HG02588 (cell line): ENCODE measurements around the gene TBX10.
"Not testable (repeated sequence)": the region's sequence is repeated elsewhere in the genome, so short reads cannot be mapped to it uniquely, and the experiment has no call there.

Experiments used
- ATAC-seq: cut with Tn5 transposase; IDR thresholded peaks from one replicate; pipeline ENCODE4 v1.9.1; 2021; ENCODE audit warnings: mild to moderate bottlenecking, moderate library complexity; ENCODE audit not compliant: unreplicated experiment

The TBX10 gene

DNA sequence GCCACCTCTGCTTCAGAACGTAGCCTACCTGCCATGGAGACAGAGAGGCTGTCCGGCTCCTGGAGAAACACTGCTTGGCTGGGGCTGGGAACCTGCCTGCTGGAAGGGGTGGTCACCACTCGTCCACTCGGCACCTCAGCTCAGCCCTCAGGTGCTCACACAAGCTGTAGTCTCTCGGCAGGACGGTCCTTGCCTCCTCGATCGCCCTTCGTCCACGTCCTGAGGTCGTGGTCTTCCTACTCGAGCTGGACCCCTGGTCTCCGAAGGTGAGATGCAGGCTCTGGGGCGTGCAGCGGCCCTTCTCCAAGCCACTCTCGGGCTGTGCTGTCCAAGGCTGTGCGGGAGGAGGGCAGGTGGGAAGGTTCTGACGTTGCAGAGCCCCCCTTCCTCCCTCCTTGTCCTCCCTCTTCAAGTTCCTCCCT lies at the start of gene TBX10:
Gene TBX10, minus strand, starts transcription at position 326 of the 422 bp plus-strand sequence. Its CDS starts 291 bp downstream, at position 35.
- ATAC-seq: no peak

DNA sequence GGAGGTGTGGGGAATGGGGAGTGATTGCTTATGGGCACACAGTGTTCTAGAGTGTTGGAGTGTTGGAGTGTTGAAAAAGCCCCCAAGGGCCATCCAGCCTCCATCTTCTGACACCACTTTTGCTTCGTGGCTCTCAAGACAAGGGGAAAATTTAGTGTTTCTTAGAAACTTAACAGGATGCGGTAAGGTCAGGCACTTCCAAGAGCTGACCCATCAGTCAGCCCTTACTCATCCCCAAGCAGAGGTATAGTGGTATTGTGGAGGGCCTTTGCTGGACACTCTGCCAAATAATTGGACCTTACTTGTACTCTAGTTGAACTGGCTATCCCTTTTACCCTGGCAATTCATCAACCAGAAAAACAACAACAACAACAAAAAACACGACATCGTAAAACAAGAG lies 49.6 kb upstream of the TBX10 start:
- ATAC-seq: no peak

DNA sequence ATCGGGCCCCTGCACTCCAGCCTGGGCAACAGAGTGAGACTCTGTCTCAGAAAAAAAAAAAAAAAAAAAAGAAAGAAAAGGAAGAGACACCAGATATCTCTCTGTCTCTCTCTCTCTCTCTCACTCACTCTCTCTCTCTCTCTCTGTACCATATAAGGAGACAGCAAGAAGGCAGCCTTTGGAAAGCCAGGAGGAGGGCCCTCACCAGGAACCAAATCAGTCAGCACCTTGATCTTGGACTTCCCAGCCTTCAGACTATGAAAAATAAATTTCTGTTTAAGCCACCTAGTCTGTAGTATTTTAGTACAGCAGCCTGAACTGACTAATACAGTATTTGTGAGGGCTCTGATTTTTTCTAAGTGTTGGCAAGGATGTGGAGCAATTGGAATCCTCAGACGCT lies 48.4 kb upstream of the TBX10 start:
- no peak for ATAC-seq

DNA sequence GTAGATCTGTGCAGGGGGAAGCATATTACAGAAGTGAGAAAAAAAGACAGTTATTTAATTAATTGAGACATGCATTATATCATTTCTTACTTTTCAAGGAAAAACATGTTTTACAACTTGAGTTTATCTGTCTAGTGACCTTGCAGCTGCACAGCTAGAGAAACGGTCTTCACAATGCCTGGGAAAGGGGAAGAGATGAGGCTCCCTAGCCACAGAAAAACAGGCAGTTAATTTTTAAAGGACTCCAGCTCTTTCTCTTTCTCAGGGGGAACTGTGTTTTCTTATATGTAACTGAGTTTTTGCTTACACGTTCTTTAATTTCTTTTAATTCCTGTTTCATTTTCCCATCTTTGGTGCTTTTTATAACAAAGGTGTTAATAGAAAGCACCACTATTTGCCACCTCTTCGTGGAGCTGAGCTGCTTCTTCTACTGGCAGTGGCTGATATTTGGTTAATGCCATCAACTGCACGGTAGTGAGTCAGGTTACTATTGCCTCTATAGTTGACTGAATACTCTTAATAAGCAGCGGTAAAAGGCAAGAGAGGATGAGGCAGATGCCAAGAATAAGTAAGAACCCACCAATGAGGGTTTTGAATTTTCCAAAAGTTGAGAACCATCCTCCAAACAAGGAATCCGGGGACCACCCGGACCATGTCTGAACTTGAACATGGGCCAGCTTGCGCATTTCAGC lies 46.2 kb upstream of the TBX10 start:
- ATAC-seq: not testable (repeated sequence)

DNA sequence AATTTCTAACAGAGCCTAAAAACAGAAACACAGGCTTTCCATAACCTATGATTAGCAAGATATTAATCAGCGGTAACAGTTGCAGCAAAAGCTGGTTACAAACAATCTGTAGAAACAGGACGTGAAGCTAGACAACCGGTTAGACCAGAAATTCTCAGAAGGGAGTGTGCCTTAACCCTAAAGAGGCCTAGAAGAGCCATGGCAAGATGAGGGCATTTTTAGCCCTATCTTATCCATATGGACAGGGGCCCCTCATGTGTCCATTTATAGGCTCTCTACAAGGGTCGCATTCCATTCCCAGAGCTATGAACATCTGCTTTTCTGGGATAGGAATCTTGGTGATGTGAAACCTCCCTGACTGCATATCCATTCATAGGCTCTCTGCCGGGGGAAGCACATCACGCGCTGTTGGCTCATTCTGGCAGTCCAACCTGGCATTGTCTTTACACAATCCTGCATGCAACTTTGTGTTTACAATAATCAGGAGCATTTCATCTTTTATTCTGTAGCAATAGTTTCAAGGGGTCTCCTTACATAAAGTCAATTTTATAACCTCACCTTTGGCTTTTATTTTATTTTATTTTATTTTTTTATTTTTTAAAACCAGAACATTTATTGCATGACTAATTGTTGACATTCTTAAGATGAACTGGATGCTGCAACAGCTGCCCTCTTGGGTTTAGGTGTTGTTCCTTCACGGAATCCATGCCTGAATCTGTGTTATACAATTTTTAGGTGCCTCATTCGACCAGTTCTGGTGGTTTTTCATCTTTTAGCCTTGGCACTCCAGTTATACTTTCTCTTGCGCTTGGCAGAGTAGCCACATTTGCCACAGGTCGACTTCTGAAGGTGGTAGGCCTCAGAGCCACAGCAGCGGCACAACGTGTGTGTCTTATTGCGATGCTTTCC lies 42.8 kb upstream of the TBX10 start:
- not testable (repeated sequence) for ATAC-seq

DNA sequence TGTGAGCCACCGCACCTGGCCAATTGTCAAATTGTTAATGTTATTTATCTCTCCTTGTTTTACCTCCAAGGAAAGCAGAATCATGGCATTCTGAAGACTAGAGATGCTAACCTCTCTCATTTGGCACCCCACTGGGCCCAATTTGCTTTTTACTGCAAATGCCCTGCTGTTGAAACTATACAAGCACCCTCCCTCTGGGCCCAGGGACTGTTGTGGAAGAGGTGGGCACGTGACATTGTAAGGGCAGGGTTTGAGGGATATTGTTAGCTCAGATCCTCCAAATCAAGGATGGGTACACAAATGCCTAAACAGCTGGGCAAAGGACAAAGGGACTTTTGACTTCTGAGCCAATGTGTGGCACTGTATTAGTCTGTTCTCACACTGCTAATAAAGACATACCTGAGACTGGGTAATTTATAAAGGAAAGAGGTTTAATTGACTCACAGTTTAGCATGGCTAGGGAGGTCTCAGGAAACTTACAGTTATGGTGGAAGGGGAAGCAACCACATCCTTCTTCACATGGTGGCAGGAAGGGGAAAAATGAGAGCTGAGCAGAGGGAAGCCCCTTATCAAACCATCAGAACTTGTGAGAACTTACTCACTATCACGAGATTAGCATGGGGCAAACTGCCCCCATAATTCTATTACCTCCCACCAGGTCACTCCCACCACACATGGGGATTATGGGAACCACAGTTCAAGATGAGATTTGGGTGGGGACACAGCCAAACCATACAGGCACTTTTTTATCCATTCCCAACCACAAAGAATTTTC lies 41.3 kb upstream of the TBX10 start:
- ATAC-seq: no peak

DNA sequence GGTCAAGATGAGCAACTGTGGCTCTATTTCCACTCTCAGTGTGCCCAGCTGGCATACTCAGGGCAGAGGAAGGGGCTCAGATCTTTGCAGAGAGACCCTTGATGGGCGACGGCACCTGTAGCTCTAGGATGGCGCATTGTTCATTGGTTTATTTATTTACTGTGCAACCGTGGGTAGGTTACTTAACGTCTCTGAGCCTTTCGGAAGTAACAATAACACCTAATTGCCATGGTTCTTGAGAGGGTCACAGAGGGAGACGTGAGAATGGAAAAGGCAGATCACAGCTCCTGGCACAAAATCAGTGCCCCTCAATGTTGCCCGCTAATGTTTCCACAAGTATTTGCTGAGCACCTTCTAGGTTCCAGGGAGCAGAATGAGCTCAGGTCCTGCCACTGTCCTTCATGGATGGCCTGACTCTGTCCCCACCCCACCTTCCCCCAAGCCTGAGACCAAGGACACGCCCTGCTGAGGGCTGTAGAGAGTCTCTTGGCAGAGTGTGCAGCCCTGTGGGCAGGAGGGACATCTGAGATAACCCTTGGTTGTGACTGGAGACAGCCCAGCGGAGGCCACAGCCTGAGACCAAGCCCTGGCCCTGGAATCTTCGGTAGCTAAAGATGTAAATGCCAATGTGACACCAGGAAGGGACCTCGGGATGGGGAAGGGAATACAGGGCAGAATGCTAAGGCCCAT lies 35.6 kb upstream of the TBX10 start:
- no peak for ATAC-seq

DNA sequence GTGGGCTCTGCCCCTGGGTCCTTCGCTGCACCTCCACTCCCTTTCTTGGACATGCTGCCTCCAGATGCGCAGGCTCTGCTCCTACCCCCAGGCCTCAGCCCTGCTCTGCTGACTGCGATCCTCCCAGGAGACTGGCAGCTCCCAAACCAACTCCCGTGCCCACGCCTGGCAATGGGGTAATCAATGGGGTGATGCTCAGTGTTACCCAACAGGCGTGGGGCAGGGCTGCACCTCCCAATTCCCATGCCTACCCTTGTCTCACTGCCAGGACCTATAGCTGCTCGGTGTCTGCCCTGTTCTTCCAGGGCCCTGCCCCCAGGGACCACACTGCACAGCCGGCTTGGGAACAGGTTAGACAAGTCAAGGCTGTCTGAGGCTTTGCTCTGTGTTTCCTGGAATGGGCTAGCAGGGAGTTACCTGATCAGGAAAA lies 34.9 kb upstream of the TBX10 start, which contains the start of gene ALDH3B2:
Gene ALDH3B2, minus strand, starts transcription at position 182 of the 430 bp plus-strand sequence. CDS start 7,688 bp downstream, outside the sequence.
- no peak for ATAC-seq

DNA sequence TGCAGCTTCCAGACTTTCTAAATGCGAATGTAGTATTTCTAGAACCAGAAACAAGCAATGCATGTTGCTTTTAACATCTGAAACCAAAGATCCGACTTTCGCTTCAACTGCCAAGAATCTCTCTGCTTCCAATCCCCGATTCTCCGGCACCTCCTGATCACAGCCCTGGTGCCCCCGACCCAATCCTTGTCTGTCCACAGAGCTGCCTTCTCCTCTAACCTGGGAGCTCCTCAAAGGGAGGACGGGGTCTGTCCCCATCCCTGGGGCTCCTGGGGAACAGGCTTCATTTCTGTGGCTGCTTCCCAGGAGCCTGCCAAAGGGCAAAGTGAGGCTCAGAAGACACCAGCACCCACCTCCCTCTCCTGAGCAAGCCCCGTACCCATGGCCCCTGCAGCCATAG lies 34.3 kb upstream of the TBX10 start:
- ATAC-seq: no peak

DNA sequence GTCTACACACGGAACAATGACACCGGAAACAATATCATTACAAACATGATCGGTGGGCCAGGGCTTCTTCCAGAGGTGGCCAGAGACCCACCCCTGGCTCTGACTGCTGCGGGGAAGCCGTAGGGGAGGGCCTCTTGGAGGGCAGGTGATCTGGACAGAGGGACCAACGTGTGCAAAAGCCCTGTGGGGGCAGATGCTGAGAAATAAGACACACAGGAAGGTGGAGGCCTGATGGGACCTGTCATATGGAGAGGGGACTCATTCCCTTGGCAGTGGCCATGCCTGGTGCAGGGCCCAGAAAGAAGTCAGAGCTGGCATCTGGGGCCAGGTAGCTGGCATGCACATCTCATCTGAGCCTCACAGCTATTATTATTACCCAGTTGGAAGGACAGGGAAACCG lies 33.8 kb upstream of the TBX10 start:
- no peak for ATAC-seq

DNA sequence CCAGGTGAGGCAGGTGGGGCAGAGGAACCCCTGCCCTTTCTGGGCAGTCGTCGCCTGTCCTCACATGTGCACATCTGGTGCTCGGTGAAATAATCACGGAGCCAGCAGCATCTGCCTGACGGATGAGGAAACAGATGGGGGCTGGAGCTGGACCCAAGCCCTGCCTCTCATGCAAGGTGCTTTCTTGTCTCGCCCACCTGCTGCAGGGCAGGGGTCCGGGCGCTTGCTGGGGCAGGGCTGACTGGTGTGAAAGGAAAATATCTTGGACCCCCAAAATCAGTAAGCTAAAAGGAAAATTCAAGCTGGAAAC lies 31.6 kb upstream of the TBX10 start:
- no peak for ATAC-seq

DNA sequence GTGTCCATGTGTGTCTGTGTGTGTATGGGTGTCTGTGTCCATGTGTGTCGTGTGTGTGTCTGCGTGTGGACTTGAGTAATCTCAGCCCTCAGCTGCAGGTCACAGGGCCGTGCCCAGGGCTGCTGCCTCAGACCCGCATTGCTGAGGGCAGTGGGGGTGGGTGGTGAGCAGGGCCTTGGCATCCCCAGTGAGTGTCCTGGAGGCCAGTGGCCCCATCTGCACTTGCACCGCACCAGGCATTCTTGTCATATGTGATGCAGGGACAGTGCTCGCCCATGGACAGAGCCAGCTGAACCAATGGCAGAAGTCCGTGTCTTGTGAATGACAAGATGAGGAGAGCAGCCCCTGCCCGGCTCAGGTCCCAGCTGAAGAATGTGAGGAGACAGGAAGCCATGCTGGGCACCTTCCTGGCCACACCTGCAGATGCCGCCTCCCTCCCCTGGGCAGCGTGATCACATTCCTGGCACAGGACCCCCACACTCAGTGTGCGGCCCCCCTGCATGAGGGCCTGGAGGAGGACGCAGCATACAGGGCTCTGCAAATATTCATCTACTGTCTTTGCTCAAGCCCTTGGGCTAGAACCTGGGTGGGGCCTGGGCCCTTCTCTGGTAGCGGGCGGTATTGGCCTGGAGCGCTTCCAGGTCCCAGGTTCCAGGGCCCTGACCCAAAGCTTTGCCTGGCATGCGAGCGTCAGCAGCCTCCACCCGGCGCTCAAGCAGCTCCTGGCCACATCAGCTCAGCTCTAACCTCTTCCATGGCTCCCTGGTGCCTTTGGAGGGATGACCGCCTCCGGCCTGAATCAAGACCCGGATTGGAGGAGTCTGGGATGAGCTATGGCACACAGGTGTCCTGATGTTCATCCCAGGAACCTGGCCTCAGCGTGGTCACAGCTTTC lies 31.0 kb upstream of the TBX10 start:
- no peak for ATAC-seq

DNA sequence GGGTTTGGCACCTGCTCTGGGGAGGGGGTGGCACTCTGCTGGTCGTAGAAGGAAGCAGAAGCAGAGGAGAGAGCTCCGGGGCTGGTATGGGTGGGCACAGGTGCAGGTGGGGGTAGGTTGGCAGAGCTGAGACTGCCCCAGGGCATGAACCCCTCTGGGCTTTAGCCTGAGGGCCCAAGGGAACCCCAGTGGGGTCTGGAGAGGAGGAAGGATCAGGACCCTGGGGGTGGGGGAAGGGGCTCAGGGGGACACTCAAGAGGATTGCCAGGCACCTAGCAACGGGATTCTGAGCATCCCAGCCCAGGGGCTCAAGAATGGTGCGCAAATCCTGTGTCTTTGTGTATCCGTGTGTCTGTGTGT lies 28.6 kb upstream of the TBX10 start:
- no peak for ATAC-seq

DNA sequence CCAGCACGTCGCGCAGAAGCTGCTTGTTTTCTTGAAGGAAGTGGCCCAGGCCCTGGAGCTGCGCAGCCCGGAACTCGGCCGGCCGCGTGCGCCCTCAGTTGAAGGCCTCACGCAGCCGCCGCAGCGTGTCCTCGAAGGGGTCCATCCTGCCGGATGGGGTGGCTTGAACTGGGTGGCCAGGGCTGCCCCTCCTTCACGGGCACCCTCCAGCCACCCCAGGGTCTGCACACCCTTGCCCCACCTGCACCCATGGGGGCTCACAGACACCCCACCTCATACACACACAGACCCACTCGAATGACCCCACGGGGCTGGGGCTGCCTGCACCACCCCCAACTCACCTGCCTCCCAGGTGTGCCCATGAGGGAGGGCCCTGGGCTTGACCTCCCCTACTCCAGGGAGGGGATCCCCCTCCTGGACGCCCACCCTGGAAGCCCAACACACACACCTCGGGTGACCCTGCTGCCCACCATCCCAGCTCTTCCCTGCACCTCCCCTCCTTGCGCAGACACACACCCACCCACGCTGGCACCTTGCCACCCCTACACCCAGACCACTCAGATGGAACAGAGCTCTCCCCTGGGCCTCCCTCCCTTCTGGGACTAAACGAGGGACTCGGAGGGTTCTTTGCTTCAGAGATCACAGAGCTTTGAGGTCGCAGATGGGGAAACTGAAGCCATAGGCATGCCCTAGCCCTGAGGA lies 28.1 kb upstream of the TBX10 start:
- ATAC-seq: no peak

DNA sequence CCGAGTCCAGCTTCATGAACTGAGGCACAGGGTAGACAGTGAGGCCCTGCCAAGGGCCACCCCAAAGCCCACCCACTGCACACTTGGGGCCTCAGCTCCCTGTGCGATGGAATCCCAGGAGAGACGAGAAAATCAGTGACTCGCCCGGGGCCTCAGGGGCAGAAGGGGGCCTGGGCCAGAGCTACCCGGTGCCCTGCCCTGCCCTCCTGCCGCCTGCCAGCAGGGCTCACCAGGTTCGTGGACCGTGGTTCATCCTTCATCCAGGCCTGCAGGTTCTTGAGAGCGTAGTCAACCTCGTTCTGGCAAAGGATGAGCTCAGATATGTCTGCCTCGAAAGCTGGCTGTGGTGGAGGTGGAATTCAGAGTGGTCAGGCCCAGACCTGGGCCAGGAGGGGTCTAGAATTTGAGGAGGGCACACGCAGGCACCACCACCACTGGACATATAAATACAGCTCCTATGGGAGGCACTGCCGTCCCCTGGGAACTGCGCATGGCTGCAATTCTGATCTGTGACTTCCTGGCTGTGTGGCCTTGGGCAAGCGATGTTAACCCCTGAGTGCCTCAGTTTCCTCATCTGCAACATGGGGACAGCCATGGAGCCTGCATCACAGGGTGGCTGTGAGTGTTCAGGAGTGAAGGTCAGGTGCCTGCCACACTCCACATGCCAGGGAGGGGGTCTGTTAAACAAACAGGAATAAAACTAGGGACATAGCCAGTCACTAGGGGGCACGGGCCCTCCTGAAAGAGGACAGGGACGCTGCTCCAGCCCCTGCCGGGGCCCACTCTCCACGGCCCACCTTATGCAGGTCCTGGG lies 27.3 kb upstream of the TBX10 start:
- ATAC-seq: no peak

DNA sequence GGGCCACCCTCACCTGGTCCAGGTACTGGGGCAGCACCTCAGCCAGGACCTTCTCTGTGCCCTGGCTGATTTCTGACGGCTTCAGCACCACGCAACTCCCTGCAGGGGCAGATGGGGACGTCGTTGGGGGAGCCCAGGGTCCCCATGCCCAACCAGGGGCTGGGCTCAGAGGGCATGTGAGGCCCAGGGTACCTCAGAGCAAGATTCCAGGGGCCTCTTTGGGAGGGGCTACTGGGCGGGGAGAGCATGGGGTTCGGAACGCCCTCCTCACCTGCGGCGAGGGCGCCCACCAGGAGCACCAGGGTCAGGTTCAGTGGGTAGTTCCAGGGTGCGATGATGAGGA lies 26.7 kb upstream of the TBX10 start:
- ATAC-seq: no peak

DNA sequence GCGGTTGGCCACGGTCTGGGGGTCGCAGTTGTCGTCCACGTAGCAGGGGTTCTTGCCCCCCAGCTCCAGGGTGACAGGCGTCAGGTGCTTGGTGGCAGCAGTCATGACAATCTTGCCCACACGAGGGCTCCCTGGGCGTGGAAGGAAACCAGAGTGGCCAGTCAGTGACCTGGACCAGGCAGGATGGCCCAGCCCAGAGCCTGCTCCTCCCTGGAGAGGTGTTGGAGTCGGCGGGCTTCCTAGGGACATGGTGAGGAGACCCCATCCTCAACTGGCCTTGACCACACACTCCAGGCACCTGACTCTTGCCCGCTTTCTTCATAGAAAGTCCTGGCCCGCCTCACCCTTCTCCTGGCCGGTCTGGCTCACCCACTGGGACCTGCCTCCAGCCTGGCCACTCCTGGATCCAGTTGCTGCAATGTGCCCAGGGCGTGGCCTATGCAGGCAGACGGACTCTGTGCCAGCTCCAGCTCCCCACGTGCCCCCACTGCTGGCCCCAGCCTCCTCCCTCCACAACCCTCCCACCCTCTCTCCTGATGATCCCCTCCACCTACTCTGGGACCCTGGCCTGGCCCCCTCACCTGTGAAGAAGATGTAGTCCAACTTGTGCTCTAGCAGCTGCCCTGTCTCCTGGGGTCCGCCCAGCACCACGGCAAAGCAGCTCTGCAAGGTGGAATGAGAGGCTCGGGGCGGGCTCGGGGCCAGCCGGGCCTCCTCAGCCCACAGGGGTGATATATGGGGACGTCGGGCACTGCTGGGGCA lies 26.2 kb upstream of the TBX10 start:
- ATAC-seq: no peak
